ENCODE measurements around the gene PTPN7. TPM values are rescaled to one million over a fixed set of nuclear protein-coding genes. Genes with fewer than 3 reads are reported as not detected.
"Not testable (repeated sequence)": the region's sequence is repeated elsewhere in the genome, so short reads cannot be mapped to it uniquely, and the experiment has no call there.

The PTPN7 gene
- polyA plus RNA-seq, 1 donor (not counting 4 experiments of a cell fraction or from before 2014, with no cell fraction given): 0.10 TPM

DNA sequence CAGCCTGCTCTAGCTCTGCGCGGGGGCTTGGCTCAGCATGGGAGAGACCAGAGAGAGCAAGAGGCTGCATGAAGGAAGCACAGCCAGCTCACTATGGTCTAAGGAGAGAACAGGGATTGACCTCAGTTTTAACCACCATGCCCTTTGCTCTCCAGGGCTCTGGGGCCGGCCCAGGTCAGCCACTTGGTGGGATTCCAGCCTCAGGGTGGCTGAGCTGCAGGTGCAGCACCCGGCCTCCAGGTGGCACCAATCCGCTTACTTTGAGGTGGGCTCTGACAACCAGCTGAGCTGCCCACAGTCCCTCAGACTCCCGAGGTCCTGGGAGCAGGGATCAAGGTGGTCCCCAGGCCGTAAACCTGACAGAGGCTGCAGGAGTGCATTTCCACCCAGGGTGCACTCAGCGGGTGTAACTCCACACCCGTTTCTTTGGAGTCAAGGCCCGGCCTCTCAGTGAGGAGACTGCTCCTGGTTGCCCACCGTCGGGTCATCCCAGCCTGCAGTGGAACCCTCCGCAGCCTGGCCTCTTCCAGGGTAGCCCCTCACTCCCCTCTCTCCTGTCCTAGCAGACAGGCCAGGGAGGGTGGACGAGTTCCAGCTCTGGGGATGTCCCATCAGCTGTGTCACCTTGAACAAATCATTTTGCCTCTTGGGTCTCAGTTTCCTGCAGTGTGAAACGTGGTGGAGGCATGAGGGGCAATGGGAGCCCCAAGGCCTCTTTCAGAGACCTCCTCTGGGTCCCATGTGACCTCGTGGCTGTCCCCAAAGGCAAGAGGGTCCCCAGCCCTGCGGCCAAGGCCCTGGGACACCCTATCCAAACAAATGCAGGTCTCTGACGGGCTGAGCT is 32.6 kb upstream of the PTPN7 start:
- no peak for FAIRE-seq
- Histone ChIP-seq H4K20me1 (ENCODE audit: control insufficient read depth, extremely low read depth, insufficient read depth, low read length) (peaks cover 3% of the 10 kb centered on the region), H3K27me3 (ENCODE audit: control insufficient read depth, extremely low read depth, insufficient read depth, low read length) (peaks cover 17% of the 10 kb centered on the region), H3K4me2 (ENCODE audit: control insufficient read depth, extremely low read depth, insufficient read depth, low read depth, low read length) (peak overlapping the region; percentile 78), H3K9ac (ENCODE audit: control insufficient read depth, extremely low read depth, insufficient read depth, low read length) (no peak overlapping the region), H3K4me1 (ENCODE audit: control insufficient read depth, extremely low read depth, insufficient read depth, low read length) (peaks cover 4% of the 10 kb centered on the region), H3K27ac (ENCODE audit: control insufficient read depth, insufficient read depth, low read length) (no peak overlapping the region), H3K36me3 (ENCODE audit: control insufficient read depth in 2 of 2, extremely low read depth in 1 of 2, insufficient read depth in 2 of 2, low read length in 2 of 2) (no peaks in the 10 kb centered on the region), H2AFZ (ENCODE audit: control insufficient read depth, low read length) (no peak overlapping the region), H3K4me3 (ENCODE audit: control insufficient read depth in 2 of 3, extremely low read depth in 1 of 3, insufficient read depth in 2 of 3, low read depth in 1 of 3, low read length in 3 of 3) (peak overlapping the region in 2 of 3 experiments; percentile 22 to 34), H3K9me3 (ENCODE audit: control insufficient read depth, low read depth, low read length) (no peaks in the 10 kb centered on the region), H3K79me2 (ENCODE audit: control insufficient read depth, insufficient read depth, low read length) (no peaks in the 10 kb centered on the region), H3K9me1 (ENCODE audit: control insufficient read depth, extremely low read depth, insufficient read depth, low read length) (no peaks in the 10 kb centered on the region)
- DNase-seq (ENCODE audit: low read depth, low spot score): no peak
- TF ChIP-seq, protein P1, sequence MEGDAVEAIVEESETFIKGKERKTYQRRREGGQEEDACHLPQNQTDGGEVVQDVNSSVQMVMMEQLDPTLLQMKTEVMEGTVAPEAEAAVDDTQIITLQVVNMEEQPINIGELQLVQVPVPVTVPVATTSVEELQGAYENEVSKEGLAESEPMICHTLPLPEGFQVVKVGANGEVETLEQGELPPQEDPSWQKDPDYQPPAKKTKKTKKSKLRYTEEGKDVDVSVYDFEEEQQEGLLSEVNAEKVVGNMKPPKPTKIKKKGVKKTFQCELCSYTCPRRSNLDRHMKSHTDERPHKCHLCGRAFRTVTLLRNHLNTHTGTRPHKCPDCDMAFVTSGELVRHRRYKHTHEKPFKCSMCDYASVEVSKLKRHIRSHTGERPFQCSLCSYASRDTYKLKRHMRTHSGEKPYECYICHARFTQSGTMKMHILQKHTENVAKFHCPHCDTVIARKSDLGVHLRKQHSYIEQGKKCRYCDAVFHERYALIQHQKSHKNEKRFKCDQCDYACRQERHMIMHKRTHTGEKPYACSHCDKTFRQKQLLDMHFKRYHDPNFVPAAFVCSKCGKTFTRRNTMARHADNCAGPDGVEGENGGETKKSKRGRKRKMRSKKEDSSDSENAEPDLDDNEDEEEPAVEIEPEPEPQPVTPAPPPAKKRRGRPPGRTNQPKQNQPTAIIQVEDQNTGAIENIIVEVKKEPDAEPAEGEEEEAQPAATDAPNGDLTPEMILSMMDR (optimal IDR thresholded peaks at IDR 0.05 in 1 of 3, IDR thresholded peaks at IDR 0.05 in 1 of 3, conservative IDR thresholded peaks at IDR 0.05 in 1 of 3; ENCODE audit: extremely low read depth in 1 of 3, insufficient read depth in 2 of 3, low read length in 3 of 3): peak; percentile 79 to 92 (median 89)
- TF ChIP-seq EZH2 (IDR thresholded peaks at IDR 0.05; ENCODE audit: low read length): peak; percentile 55
- dilution Hi-C loops (cut with MboI; ENCODE audit: extremely low pct_ligation_motif_present, low sequenced_read_pairs): no loop called here

DNA sequence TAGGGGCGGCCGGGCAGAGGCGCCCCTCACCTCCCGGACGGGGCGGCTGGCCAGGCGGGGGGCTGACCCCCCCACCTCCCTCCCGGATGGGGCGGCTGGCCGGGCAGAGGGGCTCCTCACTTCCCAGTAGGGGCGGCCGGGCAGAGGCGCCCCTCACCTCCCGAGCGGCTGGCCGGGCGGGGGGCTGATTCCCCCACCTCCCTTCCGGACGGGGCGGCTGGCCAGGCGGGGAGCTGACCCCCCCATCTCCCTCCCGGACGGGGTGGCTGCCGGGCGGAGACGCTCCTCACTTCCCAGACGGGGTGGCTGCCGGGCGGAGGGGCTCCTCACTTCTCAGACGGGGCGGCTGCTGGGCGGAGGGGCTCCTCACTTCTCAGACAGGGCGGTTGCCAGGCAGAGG is 31.0 kb upstream of the PTPN7 start:
- H3K4me3 ChIP-seq (ENCODE audit: control insufficient read depth in 2 of 3, extremely low read depth in 1 of 3, insufficient read depth in 2 of 3, low read depth in 1 of 3, low read length in 3 of 3); DNase-seq (ENCODE audit: low read depth, low spot score); H3K4me2 ChIP-seq (ENCODE audit: control insufficient read depth, extremely low read depth, insufficient read depth, low read depth, low read length); H4K20me1 ChIP-seq (ENCODE audit: control insufficient read depth, extremely low read depth, insufficient read depth, low read length); H3K9me1 ChIP-seq (ENCODE audit: control insufficient read depth, extremely low read depth, insufficient read depth, low read length); H3K36me3 ChIP-seq (ENCODE audit: control insufficient read depth in 2 of 2, extremely low read depth in 1 of 2, insufficient read depth in 2 of 2, low read length in 2 of 2); H3K9me3 ChIP-seq (ENCODE audit: control insufficient read depth, low read depth, low read length); H3K4me1 ChIP-seq (ENCODE audit: control insufficient read depth, extremely low read depth, insufficient read depth, low read length); dilution Hi-C loops (cut with MboI; ENCODE audit: extremely low pct_ligation_motif_present, low sequenced_read_pairs); FAIRE-seq; H3K9ac ChIP-seq (ENCODE audit: control insufficient read depth, extremely low read depth, insufficient read depth, low read length); H3K27ac ChIP-seq (ENCODE audit: control insufficient read depth, insufficient read depth, low read length); H2AFZ ChIP-seq (ENCODE audit: control insufficient read depth, low read length); H3K79me2 ChIP-seq (ENCODE audit: control insufficient read depth, insufficient read depth, low read length): not testable (repeated sequence)
- H3K27me3 ChIP-seq (ENCODE audit: control insufficient read depth, extremely low read depth, insufficient read depth, low read length): peaks cover 33% of the 10 kb centered on the region
